ENCODE measurements around the gene VPS39.

VPS39 gene

GRCh38 chr15:42143866-42144625 is 64.1 kb downstream of the VPS39 start:
- TF ChIP-seq TAF1 (IDR thresholded peaks at IDR 0.05; ENCODE audit: borderline replicate concordance, insufficient read depth, low read length), result no peak
- no peak for TF ChIP-seq SIN3A (IDR thresholded peaks at IDR 0.05; ENCODE audit: borderline replicate concordance, insufficient read depth, low read length)
- TF ChIP-seq FOXP2 (optimal IDR thresholded peaks at IDR 0.05; ENCODE audit: borderline replicate concordance, extremely low read depth, extremely low read length, insufficient read depth), result no peak
- no peak for TF ChIP-seq REST (IDR thresholded peaks at IDR 0.05; ENCODE audit: insufficient read depth in 1 of 2, low read depth in 2 of 2, low read length in 2 of 2)
- no peak for TF ChIP-seq POLR2AphosphoS5 (IDR thresholded peaks at IDR 0.05; ENCODE audit: low read depth, low read length)

DNA sequence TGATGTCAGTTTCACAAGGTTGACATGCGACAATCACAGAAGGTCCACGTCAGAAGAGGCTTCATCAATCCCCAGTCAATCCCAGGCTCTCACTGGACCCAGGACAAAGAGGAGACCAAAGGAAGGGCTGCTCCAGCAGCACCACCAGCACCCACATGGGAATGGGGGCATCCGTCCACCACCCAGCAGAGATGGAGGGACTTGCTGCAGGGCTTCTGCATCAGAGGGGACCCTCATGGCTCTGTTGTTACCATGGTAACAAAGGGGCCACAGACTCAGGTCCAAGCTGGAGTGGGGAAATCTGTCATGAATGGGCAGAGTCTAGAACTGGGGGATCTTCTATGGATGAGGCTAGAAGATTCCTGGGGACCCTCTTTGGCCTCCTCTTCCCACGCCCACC is 64.7 kb downstream of the VPS39 start:
- no peak for TF ChIP-seq REST (IDR thresholded peaks at IDR 0.05; ENCODE audit: insufficient read depth in 1 of 2, low read depth in 2 of 2, low read length in 2 of 2)
- no peak for TF ChIP-seq FOXP2 (optimal IDR thresholded peaks at IDR 0.05; ENCODE audit: borderline replicate concordance, extremely low read depth, extremely low read length, insufficient read depth)
- TF ChIP-seq POLR2AphosphoS5 (IDR thresholded peaks at IDR 0.05; ENCODE audit: low read depth, low read length), result no peak
- TF ChIP-seq TAF1 (IDR thresholded peaks at IDR 0.05; ENCODE audit: borderline replicate concordance, insufficient read depth, low read length), result no peak
- TF ChIP-seq SIN3A (IDR thresholded peaks at IDR 0.05; ENCODE audit: borderline replicate concordance, insufficient read depth, low read length), result no peak

- TF ChIP-seq TAF1 (IDR thresholded peaks at IDR 0.05; ENCODE audit: borderline replicate concordance, insufficient read depth, low read length) (no peak), SIN3A (IDR thresholded peaks at IDR 0.05; ENCODE audit: borderline replicate concordance, insufficient read depth, low read length) (no peak), REST (IDR thresholded peaks at IDR 0.05; ENCODE audit: insufficient read depth in 1 of 2, low read depth in 2 of 2, low read length in 2 of 2) (no peak), FOXP2 (optimal IDR thresholded peaks at IDR 0.05; ENCODE audit: borderline replicate concordance, extremely low read depth, extremely low read length, insufficient read depth) (no peak), POLR2AphosphoS5 (IDR thresholded peaks at IDR 0.05; ENCODE audit: low read depth, low read length) (no peak)
Observed at GRCh38 chr15:42141795-42142667, 66.1 kb downstream of the VPS39 start.

DNA sequence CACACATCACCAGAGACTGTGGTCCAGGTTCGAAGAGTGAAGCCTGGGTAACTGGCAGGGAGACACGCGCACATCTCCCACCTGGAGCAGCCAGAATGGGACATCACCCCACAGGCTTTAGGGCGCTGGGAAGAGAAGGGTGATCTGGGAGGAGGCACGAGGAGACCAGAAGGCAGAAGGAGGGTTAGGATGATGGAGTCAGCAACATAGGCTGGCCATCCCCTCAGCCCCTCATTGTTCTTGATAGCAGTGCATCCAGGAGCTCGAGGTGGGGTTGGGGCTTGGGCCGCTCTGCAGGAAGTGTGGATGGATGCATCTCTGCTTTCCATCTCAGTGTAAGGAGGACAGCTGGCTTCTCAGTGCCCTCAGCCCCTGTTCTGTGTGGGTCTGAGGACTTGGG is 66.9 kb downstream of the VPS39 start:
- no peak for TF ChIP-seq REST (IDR thresholded peaks at IDR 0.05; ENCODE audit: insufficient read depth in 1 of 2, low read depth in 2 of 2, low read length in 2 of 2)
- no peak for TF ChIP-seq FOXP2 (optimal IDR thresholded peaks at IDR 0.05; ENCODE audit: borderline replicate concordance, extremely low read depth, extremely low read length, insufficient read depth)
- TF ChIP-seq POLR2AphosphoS5 (IDR thresholded peaks at IDR 0.05; ENCODE audit: low read depth, low read length), result no peak
- no peak for TF ChIP-seq SIN3A (IDR thresholded peaks at IDR 0.05; ENCODE audit: borderline replicate concordance, insufficient read depth, low read length)
- TF ChIP-seq TAF1 (IDR thresholded peaks at IDR 0.05; ENCODE audit: borderline replicate concordance, insufficient read depth, low read length), result no peak
